HG02763 (cell line): ENCODE measurements around the gene CLRN3.

Experiments
- ATAC-seq: cut with Tn5 transposase; IDR thresholded peaks from one replicate; pipeline ENCODE4 v1.9.1; 2021; ENCODE audit warnings: mild to moderate bottlenecking, moderate library complexity; ENCODE audit not compliant: unreplicated experiment

Gene CLRN3

DNA sequence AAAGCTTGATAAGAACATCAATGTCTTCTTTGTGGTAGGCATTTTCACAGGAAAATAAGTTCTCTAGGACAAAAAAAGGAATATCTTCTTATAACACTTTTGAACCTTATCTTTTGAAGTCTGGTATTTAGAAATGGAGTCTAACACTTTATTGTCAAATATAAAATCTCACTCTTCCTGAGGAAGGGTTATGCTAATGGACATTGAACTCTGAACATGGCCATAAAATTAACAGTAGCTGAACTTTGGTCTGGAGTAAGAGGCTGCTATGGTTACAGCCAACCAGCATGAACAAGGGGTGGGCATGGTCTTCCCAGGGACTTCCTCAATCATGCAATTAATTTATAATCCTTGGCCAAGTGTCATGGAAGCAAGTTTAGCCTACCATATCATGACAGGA is at the start of gene CLRN3:
CLRN3 (minus strand) TSS at position 199 of the 400 bp plus-strand sequence; CDS start at position 42, 157 bp downstream.
- no peak for ATAC-seq

- no peak for ATAC-seq
These were observed 48.3 kb upstream of the CLRN3 start for GRCh38 chr10:127940866-127941640.

- no peak for ATAC-seq
These were observed 47.1 kb upstream of the CLRN3 start for GRCh38 chr10:127939786-127940330.

DNA sequence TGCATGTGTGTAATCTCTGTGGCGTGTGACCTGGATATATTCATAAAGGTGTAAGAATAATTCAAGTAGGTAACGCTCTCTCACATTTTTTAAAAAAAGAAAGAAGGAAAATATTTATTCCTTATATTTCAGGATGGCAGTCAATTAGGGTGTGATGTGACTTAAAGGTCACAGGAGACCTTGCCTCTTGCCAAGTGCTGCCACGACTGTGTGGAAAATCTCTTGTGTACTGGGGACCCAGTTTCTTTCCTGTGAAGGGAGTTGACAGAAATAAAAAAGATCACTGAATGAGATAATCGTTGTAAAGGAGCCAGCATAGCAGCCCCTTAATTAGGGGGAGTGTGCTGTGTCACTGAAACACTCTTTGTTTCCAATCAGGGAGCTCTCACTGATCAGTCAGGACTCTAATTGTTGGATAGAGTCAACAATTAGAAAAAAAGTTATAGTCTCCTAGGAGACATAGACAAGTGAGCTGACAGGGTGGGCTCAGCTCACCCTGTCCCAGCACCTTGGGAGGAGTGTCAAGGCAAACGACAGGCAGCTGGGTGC is 45.2 kb upstream of the CLRN3 start:
- no peak for ATAC-seq

DNA sequence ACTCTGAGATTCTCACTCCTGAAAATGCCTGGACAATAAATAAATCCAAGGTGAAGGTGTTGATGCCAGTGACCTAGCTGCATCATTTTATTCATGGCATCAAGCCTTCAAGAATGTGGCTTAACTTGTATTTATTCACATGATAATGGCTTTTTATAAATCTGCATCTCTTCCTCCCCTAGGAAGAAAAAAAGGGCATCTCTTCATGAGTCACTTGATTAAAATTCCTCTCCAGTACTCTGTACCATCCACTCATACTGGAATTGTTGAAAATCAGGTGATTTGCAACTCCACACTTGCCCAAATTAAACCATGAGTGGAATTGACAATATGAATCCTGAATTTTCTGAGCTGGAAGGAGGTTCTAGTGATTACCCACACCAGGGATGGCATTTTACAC is 44.3 kb upstream of the CLRN3 start:
- no peak for ATAC-seq

GRCh38 chr10:127935071-127935561 is 42.4 kb upstream of the CLRN3 start:
- ATAC-seq = no peak

DNA sequence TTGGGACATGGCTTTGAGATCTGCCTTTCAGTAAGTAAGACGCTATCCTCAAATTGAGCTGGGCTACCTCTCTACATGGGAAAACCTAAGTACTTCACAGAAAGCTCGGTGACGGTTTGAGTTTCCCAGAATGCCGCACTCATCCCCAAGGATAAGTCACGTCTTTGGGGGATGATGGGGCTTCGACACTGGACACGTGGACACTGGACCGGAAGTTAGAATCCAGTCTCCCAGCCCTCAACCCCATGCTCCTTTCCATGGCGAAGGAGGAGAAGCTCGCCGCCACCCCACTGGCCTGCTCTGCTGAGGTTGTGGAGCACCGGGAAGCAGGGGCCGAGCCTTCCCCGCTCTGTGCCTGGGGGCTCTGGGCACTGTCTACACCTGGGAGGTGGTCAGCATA is 41.6 kb upstream of the CLRN3 start:
- ATAC-seq = no peak

- no peak for ATAC-seq
These were observed 40.5 kb upstream of the CLRN3 start for GRCh38 chr10:127933271-127933670.

DNA sequence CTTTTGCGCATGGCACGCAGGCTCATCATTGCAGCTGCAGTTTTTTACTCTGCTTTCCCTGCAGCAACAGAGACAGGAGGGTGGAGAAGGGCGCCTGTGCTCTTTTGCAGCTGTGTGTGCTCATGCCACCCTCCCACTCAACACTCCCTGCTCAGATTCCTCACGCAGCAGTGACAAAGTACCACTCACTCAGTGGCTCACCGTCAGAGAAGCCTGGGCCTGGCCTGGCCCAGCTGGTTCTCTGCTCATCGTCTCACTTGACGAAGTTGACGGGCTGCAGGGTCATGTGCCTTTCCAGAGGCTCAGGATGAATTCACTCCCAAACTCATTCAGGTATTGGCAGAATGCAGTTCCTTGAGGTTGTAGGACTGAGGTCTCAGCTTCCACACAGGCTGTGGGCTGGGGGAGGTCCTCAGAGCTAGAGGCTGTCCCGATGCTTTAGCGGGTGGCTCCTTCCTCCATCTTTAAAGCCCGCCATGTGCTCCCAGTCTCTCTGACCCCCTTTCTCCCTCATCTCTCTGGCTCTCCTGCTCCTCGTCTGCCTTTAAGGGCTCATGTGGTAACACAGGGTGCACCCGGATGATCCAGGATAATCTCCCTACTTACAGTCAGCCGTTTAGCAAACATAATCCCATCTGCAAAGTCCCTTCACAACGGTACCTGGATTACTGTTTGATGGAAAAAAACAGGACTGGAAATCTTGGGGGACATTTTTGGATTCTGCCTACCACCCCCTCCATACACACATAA is 40.0 kb upstream of the CLRN3 start:
- no peak for ATAC-seq

DNA sequence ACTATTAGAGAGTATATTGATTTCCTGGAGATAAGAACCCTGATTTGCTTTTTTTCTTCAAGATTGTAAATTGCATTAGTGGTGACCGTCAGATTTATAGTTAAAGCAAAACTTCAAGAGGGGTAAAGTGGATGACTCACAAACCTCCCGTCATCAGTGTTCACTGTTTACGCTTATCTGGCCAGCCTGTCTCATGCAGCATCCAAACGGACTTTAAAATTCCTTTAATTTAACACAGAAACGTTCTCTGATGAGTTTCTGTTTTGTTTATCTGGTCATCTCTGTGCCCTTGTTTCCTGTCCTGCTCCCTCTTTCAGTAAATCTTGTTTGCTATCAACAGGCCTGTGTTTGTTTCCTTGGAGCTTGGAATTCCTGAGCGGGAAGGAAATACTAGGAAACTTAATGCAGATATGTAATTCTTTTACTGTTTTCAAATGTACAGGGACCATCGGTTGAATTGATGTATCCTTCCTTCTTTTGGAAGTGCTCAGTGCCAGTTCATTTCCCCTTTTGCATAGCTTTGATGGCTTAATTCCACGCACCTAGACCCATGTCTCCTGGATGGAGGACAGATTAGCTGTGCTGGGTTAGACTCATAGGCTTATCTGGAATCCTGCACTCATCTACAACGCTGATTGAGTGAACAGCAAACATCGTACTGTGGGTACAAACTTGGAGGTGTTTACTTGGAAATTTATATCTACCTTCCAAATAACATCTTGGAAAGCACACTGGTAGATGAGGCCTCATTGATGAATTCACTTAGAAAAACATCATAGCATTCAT is 35.5 kb upstream of the CLRN3 start:
- ATAC-seq = no peak

DNA sequence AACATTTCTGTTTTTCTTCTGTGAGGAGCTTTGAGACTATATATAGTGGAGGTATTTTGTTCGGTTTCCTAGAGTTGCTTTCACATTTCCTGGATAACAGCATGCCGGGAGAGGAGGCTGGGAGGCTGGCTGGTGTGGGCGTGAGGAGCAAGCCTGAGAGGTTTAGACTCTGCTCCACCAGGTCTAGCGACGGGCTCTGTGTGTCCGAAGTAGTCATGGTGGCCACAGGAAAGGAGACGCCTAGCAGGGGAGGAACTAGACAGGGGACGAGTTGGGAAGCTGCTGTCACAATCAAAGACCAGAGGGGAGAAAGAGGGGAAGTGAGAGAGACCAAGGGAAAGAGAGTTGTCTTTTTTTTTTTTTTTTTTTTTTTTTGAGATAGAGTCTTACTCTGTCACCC is 33.7 kb upstream of the CLRN3 start:
- ATAC-seq = no peak

- ATAC-seq = no peak
These were observed 32.9 kb upstream of the CLRN3 start for GRCh38 chr10:127925471-127926207.

DNA sequence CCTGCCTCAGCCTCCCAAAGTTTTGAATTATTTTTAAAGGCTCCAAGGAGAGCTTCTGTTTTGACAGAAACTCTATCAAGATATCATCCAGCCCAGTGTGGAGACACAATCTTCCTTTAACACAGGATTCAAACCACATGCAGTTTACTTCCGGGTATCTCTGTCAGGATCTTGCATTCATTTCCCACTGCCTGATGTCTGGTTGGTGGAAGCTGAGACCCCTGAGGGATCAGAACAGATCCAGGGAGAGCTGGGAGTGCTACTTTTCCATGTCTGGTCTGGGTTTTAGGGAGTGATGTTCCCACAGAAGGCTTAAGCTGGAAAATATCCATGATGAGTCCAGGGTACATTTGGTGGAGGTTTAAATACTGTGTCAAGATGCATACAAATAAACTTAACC is 30.9 kb upstream of the CLRN3 start:
- no peak for ATAC-seq

GRCh38 chr10:127922675-127923366 is 30.1 kb upstream of the CLRN3 start:
- ATAC-seq = no peak

DNA sequence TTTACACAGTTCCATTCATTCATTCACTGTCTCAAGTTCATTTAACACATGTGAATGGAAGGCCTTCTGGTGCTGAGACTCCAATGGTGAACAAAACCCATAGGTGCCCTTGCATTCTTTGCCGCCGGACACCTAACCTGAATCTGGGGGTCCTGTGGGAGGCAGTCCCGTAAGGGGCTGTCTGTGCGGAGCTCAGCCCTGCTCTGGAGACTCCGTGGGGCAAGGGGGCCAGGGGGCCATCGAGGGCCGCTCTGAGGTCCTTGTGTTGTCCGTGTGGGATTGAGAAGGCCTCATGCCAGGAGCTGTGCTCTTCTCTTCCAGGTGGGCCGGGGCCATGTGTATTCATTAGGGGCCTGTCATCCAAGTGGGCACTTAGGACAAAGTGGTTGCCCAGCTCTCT is 29.5 kb upstream of the CLRN3 start:
- no peak for ATAC-seq

- ATAC-seq = no peak
These were observed 29.0 kb upstream of the CLRN3 start for GRCh38 chr10:127921753-127922145.

DNA sequence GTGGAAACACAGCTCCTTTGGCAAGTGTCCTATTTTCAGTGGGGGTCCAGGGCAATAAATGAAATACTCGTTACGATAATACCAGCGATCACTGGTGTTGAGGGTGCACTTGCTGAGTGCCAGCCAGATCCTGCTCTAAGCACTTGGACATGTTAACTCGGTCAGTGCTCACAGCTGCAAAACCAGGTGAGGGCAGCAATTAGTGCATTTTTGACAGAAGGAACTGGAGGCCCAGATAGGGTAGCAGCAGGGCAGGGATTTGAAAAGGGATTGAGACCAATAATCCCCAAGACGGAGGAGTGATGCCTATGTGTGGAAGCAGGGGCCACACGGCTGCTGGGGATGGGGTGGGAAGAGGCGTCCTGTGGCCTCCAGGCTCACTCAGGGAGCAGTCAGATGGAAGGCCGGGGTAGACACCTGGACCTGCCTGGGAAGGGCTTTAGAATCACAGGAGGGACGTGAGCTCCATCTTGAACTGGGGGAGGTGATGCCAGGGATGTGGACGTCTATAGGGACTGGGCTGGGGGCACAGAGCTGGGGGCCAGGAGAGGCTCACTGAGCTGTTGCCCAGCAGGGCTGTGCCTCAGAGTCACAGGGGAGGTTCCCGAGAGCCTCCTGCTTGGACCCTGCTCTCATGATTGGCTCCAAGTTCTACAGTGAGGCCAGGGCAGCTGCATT is 28.5 kb upstream of the CLRN3 start:
- ATAC-seq = no peak

DNA sequence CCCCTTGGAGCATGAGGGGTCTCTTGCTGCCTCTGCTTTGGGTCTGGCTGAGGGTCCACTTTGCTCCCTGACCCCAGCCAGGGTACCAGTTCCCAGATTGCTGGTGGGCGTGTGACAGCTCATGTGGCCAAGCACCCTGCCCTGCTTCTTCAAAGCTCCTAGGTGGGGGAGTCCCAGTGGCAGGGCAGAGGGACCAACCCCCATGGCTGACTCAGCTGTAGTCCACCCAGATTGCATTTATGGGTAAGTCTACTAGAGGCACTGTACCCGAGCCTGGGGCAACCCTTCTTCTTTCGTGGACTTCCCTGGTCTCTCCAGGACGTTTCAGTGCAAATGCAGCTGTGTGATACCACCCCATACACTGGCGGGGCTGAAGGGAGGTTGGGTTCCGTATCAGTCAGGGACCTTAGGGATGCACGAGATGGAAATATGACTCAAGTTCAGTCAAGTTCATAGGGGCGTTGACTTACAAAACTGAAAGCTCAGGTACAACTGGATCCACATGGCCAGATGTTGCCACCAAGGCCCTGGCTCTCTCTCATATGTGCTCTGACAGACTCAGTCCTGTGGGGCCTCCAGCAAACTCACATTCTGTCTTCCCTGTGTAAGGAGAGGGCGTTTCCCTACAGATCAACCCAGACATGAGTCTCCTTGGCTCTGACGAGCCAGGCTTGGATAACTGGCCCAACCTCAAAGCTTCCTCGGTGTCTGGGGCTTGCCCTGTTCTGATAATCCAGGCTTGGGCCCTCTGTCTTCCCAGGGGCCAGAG is 27.7 kb upstream of the CLRN3 start:
- ATAC-seq = no peak
